Endothelial cell of umbilical vein (primary cell): ENCODE data around the gene CDKL5. TPM values are rescaled to one million over a fixed set of nuclear protein-coding genes. Genes with fewer than 3 reads are reported as not detected.

Experiments
- BruUV-seq: library from RNA; stranded (reverse); fragments of 400-500 nt; replicated peaks from 2 replicates; lab custom pipeline; 2021; lab: Mats Ljungman, UMichigan
- CTCF ChIA-PET: fragments of 300-600, 350-600 bp; sonication (Branson Sonifier 250); formaldehyde crosslinking; loops from one replicate; lab custom pipeline; 2021; ENCODE audit warnings: antibody characterized with exemption, inconsistent platforms; lab: Charles Lee
- POLR2A ChIA-PET: fragments of 300-600, 350-600 bp; sonication (Branson Sonifier 250); formaldehyde crosslinking; loops from one replicate; lab custom pipeline; 2021; ENCODE audit warnings: antibody characterized with exemption, inconsistent platforms; lab: Charles Lee
- DNase-seq: peaks from one replicate; pipeline ENCODE4 v3.0.0-alpha.2; 2011; ENCODE audit warnings: low read depth, low spot score
- FAIRE-seq: peaks from 2 replicates; lab custom pipeline; 2011; peaks lifted over from hg19 to GRCh38; lab: Jason Lieb, UNC
- H2AFZ ChIP-seq: 2 replicates; pipeline ENCODE4 v1.6.0; 2012; ENCODE audit warnings: low read depth, low read length, control low read depth, inconsistent platforms
- H3K27ac ChIP-seq: 2 replicates; pipeline ENCODE4 v1.5.1; 2011; ENCODE audit warnings: low read depth, mild to moderate bottlenecking, control low read depth, low read length, moderate library complexity; ENCODE audit not compliant: insufficient read depth
- H3K27me3 ChIP-seq, 2 experiments: 2 replicates each; pipeline versions ENCODE4 v1.6.0 to v1.6.1; 2011; ENCODE audit warnings: low read length in 2 of 2, mixed read lengths in 1 of 2; ENCODE audit not compliant: control insufficient read depth in 2 of 2, insufficient read depth in 2 of 2
- H3K36me3 ChIP-seq, 2 experiments: 2 replicates in 1 of 2; 3 replicates in 1 of 2; pipeline ENCODE4 v1.5.1; 2011; ENCODE audit warnings: low read length in 2 of 2, mild to moderate bottlenecking in 1 of 2, moderate library complexity in 1 of 2; ENCODE audit not compliant: control insufficient read depth in 2 of 2, insufficient read depth in 2 of 2; ENCODE audit errors: extremely low read depth in 1 of 2
- H3K4me1 ChIP-seq: 3 replicates; pipeline ENCODE4 v1.5.1; 2011; ENCODE audit warnings: mild to moderate bottlenecking, low read length; ENCODE audit not compliant: control insufficient read depth, insufficient read depth; ENCODE audit errors: extremely low read depth
- H3K4me2 ChIP-seq: 2 replicates; pipeline ENCODE4 v1.6.1; 2011; ENCODE audit warnings: low read length, control low read depth, mixed read lengths; ENCODE audit not compliant: insufficient read depth
- H3K4me3 ChIP-seq, 3 experiments: fragments of 200-600 bp in 1 of 3; sonication (generic), shearing (Covaris generic) in 1 of 3; replicated peaks in 1 of 3; 2 replicates each; pipeline ENCODE4 v1.5.1; 2011 to 2016; ENCODE audit warnings: control low read depth in 3 of 3, low read length in 3 of 3, mild to moderate bottlenecking in 2 of 3, inconsistent platforms in 1 of 3, low read depth in 1 of 3, moderate library complexity in 1 of 3; ENCODE audit not compliant: insufficient read depth in 1 of 3
- H3K79me2 ChIP-seq: 2 replicates; pipeline ENCODE4 v1.6.0; 2012; ENCODE audit warnings: low read length, inconsistent platforms; ENCODE audit not compliant: control insufficient read depth, insufficient read depth
- H3K9ac ChIP-seq: replicated peaks from 2 replicates; pipeline ENCODE3; 2011; ENCODE audit warnings: low read length, control low read depth; ENCODE audit not compliant: insufficient read depth; ENCODE audit errors: extremely low read depth
- H3K9me1 ChIP-seq: replicated peaks from 3 replicates; pipeline ENCODE4 v1.6.0; 2011; ENCODE audit warnings: mild to moderate bottlenecking, low read length; ENCODE audit not compliant: control insufficient read depth, insufficient read depth; ENCODE audit errors: extremely low read depth
- H3K9me3 ChIP-seq: replicated peaks from 2 replicates; pipeline ENCODE4 v1.5.1; 2012; ENCODE audit warnings: low read length, inconsistent platforms; ENCODE audit not compliant: control insufficient read depth, insufficient read depth
- H4K20me1 ChIP-seq: replicated peaks from 2 replicates; pipeline ENCODE3; 2011; ENCODE audit warnings: mild to moderate bottlenecking, low read length; ENCODE audit not compliant: control insufficient read depth, insufficient read depth; ENCODE audit errors: extremely low read depth
- CTCF ChIP-seq, 2 donors: IDR thresholded peaks; 1 replicate in 1 of 2; 2 replicates in 1 of 2; pipeline ENCODE4 v1.5.1; 2011; ENCODE audit warnings: low read length in 2 of 2, mild to moderate bottlenecking in 2 of 2, moderate library complexity in 2 of 2, control low read depth in 1 of 2, inconsistent platforms in 1 of 2, low read depth in 1 of 2; ENCODE audit not compliant: insufficient read depth in 1 of 2; ENCODE audit errors: extremely low read depth in 1 of 2
- FOS ChIP-seq: IDR thresholded peaks from 2 replicates; pipeline ENCODE4 v1.6.1; 2011; ENCODE audit warnings: mild to moderate bottlenecking, low read length, moderate library complexity, borderline replicate concordance; ENCODE audit not compliant: insufficient read depth
- JUN ChIP-seq: IDR thresholded peaks from 2 replicates; pipeline ENCODE4 v1.6.1; 2011; ENCODE audit warnings: borderline replicate concordance, low read depth; ENCODE audit not compliant: insufficient read length, insufficient read depth
- POLR2A ChIP-seq: IDR thresholded peaks from 2 replicates; pipeline ENCODE4 v1.6.1; 2012; ENCODE audit warnings: low read depth, mild to moderate bottlenecking, control low read depth, low read length
- POLR2AphosphoS5 ChIP-seq: IDR thresholded peaks from 2 replicates; pipeline ENCODE4 v1.6.1; 2012; ENCODE audit warnings: low read depth, mild to moderate bottlenecking, control low read depth, low read length, moderate library complexity; ENCODE audit not compliant: insufficient read depth
- dilution Hi-C: fragments of 300-500 bp; cut with MboI; formaldehyde crosslinking; loops from one replicate; pipeline ENCODE4 v1.15.0; 2019; ENCODE audit warnings: low sequenced_read_pairs; ENCODE audit not compliant: extremely low pct_ligation_motif_present
- intact Hi-C: fragments of 100-400 bp; cut with micrococcal nuclease; formaldehyde crosslinking; loops from one replicate; pipeline ENCODE4 v1.10.0; 2022
- polyA plus RNA-seq, 4 experiments: library from polyadenylated mRNA; depleted of rRNA in 3 of 4; stranded (reverse) in 3 of 4; unstranded in 1 of 4; fragments of >200 nt; gene quantifications; 2 replicates each; pipeline versions ENCODE4 v1.2.1 to v1.2.3, GENCODE V29; 2011 to 2012; ENCODE audit warnings: missing spikeins in 1 of 4
- total RNA-seq: library from RNA; stranded (reverse); gene quantifications from 2 replicates; pipeline ENCODE4 v1.2.3, GENCODE V29; 2021
- TF ChIP-seq, protein P1 (sequence below): IDR thresholded peaks from 2 replicates; pipeline ENCODE4 v1.6.1; 2011; ENCODE audit not compliant: insufficient read depth, insufficient read length

Gene CDKL5
- total and polyA plus RNA-seq, 2 donors (not counting 3 experiments of a cell fraction or from before 2014, with no cell fraction given) = 1.5 to 4.3 TPM

- peaks cover 8% of the 10 kb centered on the region for H3K4me1 ChIP-seq
- H3K27ac ChIP-seq = no peak overlapping the region
- H3K9me3 ChIP-seq = no peaks in the 10 kb centered on the region
- H3K36me3 ChIP-seq = no peaks in the 10 kb centered on the region
- no peak overlapping the region for H3K4me3 ChIP-seq
- ChIA-PET CTCF (interaction anchor here (1.0 kb wide), 1 partner anchor 15 kb away, joined by 4 read pairs; no protein-coding TSS in a partner anchor), POLR2A (no interaction called here)
- dilution Hi-C loops = no loop called here
- FAIRE-seq (no peak), DNase-seq (peak; percentile 22)
- H2AFZ ChIP-seq = no peak overlapping the region
- no peak overlapping the region for H3K9ac ChIP-seq
- TF ChIP-seq JUN (no peak), POLR2AphosphoS5 (no peak), FOS (peak; percentile 5), POLR2A (no peak), CTCF (IDR thresholded peaks at IDR 0.05; ENCODE audit: extremely low read depth in 1 of 2, insufficient read depth in 1 of 2, low read depth in 1 of 2, low read length in 2 of 2) (no peak)
- TF ChIP-seq, protein P1, sequence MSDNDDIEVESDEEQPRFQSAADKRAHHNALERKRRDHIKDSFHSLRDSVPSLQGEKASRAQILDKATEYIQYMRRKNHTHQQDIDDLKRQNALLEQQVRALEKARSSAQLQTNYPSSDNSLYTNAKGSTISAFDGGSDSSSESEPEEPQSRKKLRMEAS = no peak
- intact Hi-C loops = no loop called here
- H3K79me2 ChIP-seq = no peaks in the 10 kb centered on the region
- no peaks in the 10 kb centered on the region for H3K27me3 ChIP-seq
- H4K20me1 ChIP-seq = no peaks in the 10 kb centered on the region
- no TSS peak for BruUV-seq
- no peak overlapping the region for H3K4me2 ChIP-seq
- no peaks in the 10 kb centered on the region for H3K9me1 ChIP-seq
Observed at GRCh38 chrX:18490806-18491555, 65.6 kb downstream of the CDKL5 start.
